H9 (cell line): ENCODE results near the gene TRMT2A. TPM values are rescaled to one million over a fixed set of nuclear protein-coding genes. Genes with fewer than 3 reads are reported as not detected.

ENCODE experiments used
- DNase-seq: peaks from one replicate; pipeline ENCODE4 v3.0.0-alpha.2; 2017
- H2AFZ ChIP-seq: one replicate; pipeline ENCODE4 v1.6.1; 2013; ENCODE audit warnings: mild to moderate bottlenecking, low read length, control low read depth, moderate library complexity
- H2AK5ac ChIP-seq: 2 replicates; pipeline ENCODE4 v1.6.1; 2013; ENCODE audit warnings: low read length, control low read depth, mixed read lengths; ENCODE audit not compliant: insufficient read length
- H2BK120ac ChIP-seq: one replicate; pipeline ENCODE4 v1.6.1; 2013; ENCODE audit warnings: low read depth, mild to moderate bottlenecking, low read length, control low read depth, inconsistent platforms; ENCODE audit not compliant: poor library complexity, severe bottlenecking
- H2BK12ac ChIP-seq: 2 replicates; pipeline ENCODE4 v1.6.1; 2013; ENCODE audit warnings: low read length, control low read depth, mixed read lengths, low read depth; ENCODE audit not compliant: insufficient read length
- H2BK15ac ChIP-seq: 2 replicates; pipeline ENCODE4 v1.6.1; 2013; ENCODE audit warnings: low read depth, low read length, control low read depth
- H2BK20ac ChIP-seq: one replicate; pipeline ENCODE4 v1.6.1; 2013; ENCODE audit warnings: low read depth, mild to moderate bottlenecking, low read length, control low read depth, inconsistent platforms; ENCODE audit not compliant: poor library complexity, severe bottlenecking
- H2BK5ac ChIP-seq: 2 replicates; pipeline ENCODE4 v1.6.1; 2013; ENCODE audit warnings: low read length, control low read depth, mixed read lengths; ENCODE audit not compliant: insufficient read length
- H3K14ac ChIP-seq: 2 replicates; pipeline ENCODE4 v1.6.1; 2013; ENCODE audit warnings: low read length, control low read depth; ENCODE audit not compliant: insufficient read depth
- H3K18ac ChIP-seq: 2 replicates; pipeline ENCODE4 v1.6.1; 2013; ENCODE audit warnings: low read depth, mild to moderate bottlenecking, mixed read lengths, low read length, control low read depth; ENCODE audit not compliant: insufficient read length
- H3K23ac ChIP-seq: 2 replicates; pipeline ENCODE4 v1.6.1; 2013; ENCODE audit warnings: low read length, control low read depth, mixed read lengths, low read depth; ENCODE audit not compliant: insufficient read length
- H3K23me2 ChIP-seq: 2 replicates; pipeline ENCODE4 v1.6.1; 2013; ENCODE audit warnings: low read depth, mild to moderate bottlenecking, mixed read lengths, low read length, control low read depth; ENCODE audit not compliant: insufficient read length, poor library complexity, severe bottlenecking
- H3K27ac ChIP-seq: 2 replicates; pipeline ENCODE4 v1.5.1; 2013; ENCODE audit warnings: low read length, control low read depth, mixed read lengths, low read depth; ENCODE audit not compliant: insufficient read length
- H3K27me3 ChIP-seq: 2 replicates; pipeline ENCODE4 v1.6.1; 2013; ENCODE audit warnings: low read length, control low read depth, inconsistent platforms; ENCODE audit not compliant: insufficient read depth
- H3K4ac ChIP-seq: 2 replicates; pipeline ENCODE4 v1.6.1; 2013; ENCODE audit warnings: low read depth, mild to moderate bottlenecking, control low read depth, inconsistent platforms, low read length, moderate library complexity
- H3K4me1 ChIP-seq: 2 replicates; pipeline ENCODE4 v1.6.1; 2013; ENCODE audit warnings: low read length, control low read depth, inconsistent platforms; ENCODE audit not compliant: insufficient read depth
- H3K4me2 ChIP-seq: 2 replicates; pipeline ENCODE4 v1.6.1; 2013; ENCODE audit warnings: low read length, control low read depth, mixed read lengths; ENCODE audit not compliant: insufficient read length, insufficient read depth
- H3K56ac ChIP-seq: 2 replicates; pipeline ENCODE4 v1.6.1; 2013; ENCODE audit warnings: low read depth, mild to moderate bottlenecking, mixed read lengths, low read length, control low read depth; ENCODE audit not compliant: insufficient read length
- H3K79me1 ChIP-seq: 2 replicates; pipeline ENCODE4 v1.6.1; 2013; ENCODE audit warnings: low read depth, mild to moderate bottlenecking, moderate library complexity, low read length, control low read depth, inconsistent platforms; ENCODE audit not compliant: insufficient read depth, poor library complexity, severe bottlenecking
- H3K79me2 ChIP-seq: 2 replicates; pipeline ENCODE4 v1.6.1; 2013; ENCODE audit warnings: low read length, control low read depth, inconsistent platforms; ENCODE audit not compliant: insufficient read depth
- H3K9ac ChIP-seq: 2 replicates; pipeline ENCODE4 v1.6.1; 2013; ENCODE audit warnings: low read length, control low read depth, mixed read lengths; ENCODE audit not compliant: insufficient read length; ENCODE audit errors: extremely low read depth
- H3K9me3 ChIP-seq: one replicate; pipeline ENCODE4 v1.6.1; 2013; ENCODE audit warnings: low read depth, low read length, inconsistent platforms; ENCODE audit not compliant: control insufficient read depth
- H3T11ph ChIP-seq: one replicate; pipeline ENCODE4 v1.6.1; 2013; ENCODE audit warnings: mild to moderate bottlenecking, low read length, control low read depth, inconsistent platforms
- H4K20me1 ChIP-seq: one replicate; pipeline ENCODE4 v1.6.1; 2013; ENCODE audit not compliant: control insufficient read depth, insufficient read length, insufficient read depth
- H4K5ac ChIP-seq: 2 replicates; pipeline ENCODE4 v1.6.1; 2013; ENCODE audit warnings: low read depth, mild to moderate bottlenecking, mixed read lengths, low read length, control low read depth; ENCODE audit not compliant: insufficient read length
- H4K8ac ChIP-seq: replicated peaks from 2 replicates; pipeline ENCODE4 v1.6.1; 2013; ENCODE audit warnings: low read length, control low read depth, mixed read lengths, low read depth; ENCODE audit not compliant: insufficient read length
- H4K91ac ChIP-seq: 2 replicates; pipeline ENCODE4 v1.6.1; 2013; ENCODE audit warnings: low read depth, mild to moderate bottlenecking, moderate library complexity, mixed read lengths, low read length, control low read depth; ENCODE audit not compliant: insufficient read length
- H3K27ac Mint-ChIP-seq, 3 experiments: 2 replicates in 2 of 3; 3 replicates in 1 of 3; pipeline ENCODE4 v1.8.0; 2020 to 2021; ENCODE audit warnings: mixed read lengths in 3 of 3, mild to moderate bottlenecking in 1 of 3, moderate library complexity in 1 of 3
- H3K27me3 Mint-ChIP-seq: 2 replicates; pipeline ENCODE4 v1.8.0; 2021; ENCODE audit warnings: low read depth, mild to moderate bottlenecking, moderate library complexity, mixed read lengths
- H3K36me3 Mint-ChIP-seq, 3 experiments: 2 replicates in 2 of 3; 3 replicates in 1 of 3; pipeline ENCODE4 v1.8.0; 2020 to 2021; ENCODE audit warnings: low read depth in 3 of 3, mixed read lengths in 3 of 3; ENCODE audit not compliant: insufficient read depth in 1 of 3
- H3K4me1 Mint-ChIP-seq, 2 experiments: 2 replicates each; pipeline ENCODE4 v1.8.0; 2020; ENCODE audit warnings: mixed read lengths in 2 of 2
- H3K4me3 Mint-ChIP-seq, 2 experiments: 2 replicates in 1 of 2; 3 replicates in 1 of 2; pipeline ENCODE4 v1.8.0; 2020 to 2021; ENCODE audit warnings: mild to moderate bottlenecking in 2 of 2, mixed read lengths in 2 of 2, moderate library complexity in 1 of 2
- H3K9me3 Mint-ChIP-seq, 2 experiments: 2 replicates in 1 of 2; 3 replicates in 1 of 2; pipeline ENCODE4 v1.8.0; 2020; ENCODE audit warnings: mild to moderate bottlenecking in 2 of 2, mixed read lengths in 2 of 2, moderate library complexity in 1 of 2
- CTCF ChIP-seq: fragments of 200-600 bp; sonication (generic); conservative IDR thresholded peaks from 3 replicates; pipeline ENCODE4 v1.8.0; 2021; ENCODE audit warnings: antibody characterized with exemption, mild to moderate bottlenecking
- WGBS: extraction: QIAGEN DNeasy Blood & Tissue Kit; methylation state at CpG from one replicate; pipeline ENCODE4 v1.1.7; 2013; ENCODE audit warnings: missing lambda C conversion rate, low lambda C conversion rate, mixed read lengths; ENCODE audit not compliant: insufficient read length; ENCODE audit errors: extremely low coverage; 5-methylcytosine and 5-hydroxymethylcytosine counted together
- total RNA-seq: library from RNA; stranded (reverse); gene quantifications from 2 replicates; pipeline ENCODE4 v1.2.1, GENCODE V29; 2021

TRMT2A gene
- total RNA-seq, 1 experiment from 2014 or later, result 58.2 TPM

DNA sequence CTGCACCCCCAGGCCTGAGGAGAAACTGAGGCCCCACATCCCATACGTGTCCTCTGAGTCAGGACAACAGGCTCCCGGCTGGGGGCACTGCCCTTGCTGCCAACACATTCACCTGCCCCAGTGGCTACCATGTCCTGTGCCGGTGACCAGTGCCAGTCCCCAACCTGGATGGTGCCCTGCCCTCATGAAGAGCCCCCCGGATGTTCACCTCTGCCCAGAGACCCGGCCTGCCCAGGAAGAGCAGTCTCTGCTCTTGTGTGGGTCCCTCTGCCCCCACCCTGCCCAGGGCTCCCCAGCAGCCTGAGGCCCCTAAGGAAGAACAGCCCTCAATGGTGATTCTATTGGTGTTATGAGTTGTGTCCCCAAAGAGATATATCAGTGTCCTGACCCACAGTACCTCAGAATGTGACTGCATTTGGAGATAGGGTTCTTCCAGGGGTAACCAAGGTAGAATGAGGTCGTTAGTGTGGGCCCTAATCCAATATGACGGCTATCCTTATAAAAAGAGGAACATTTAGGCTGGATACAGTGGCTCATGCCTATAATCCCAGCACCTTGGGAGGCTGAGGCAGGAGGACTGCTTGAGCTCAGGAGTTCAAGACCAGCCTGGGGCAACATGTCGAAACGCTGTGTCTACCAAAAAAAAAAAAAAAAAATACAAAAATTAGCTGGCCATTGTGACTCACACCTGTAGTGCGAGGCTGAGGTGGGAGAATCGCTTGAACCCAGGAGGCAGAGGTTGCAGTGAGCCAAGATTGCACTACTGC lies 50.2 kb downstream of the TRMT2A start:
- H3K79me1 ChIP-seq, result no peaks in the 10 kb centered on the region
- H3K18ac ChIP-seq, result no peak overlapping the region
- Mint-ChIP-seq H3K4me1 (no peaks in the 10 kb centered on the region), H3K27ac (no peak overlapping the region), H3K27me3 (peaks cover 26% of the 10 kb centered on the region), H3K4me3 (no peak overlapping the region), H3K9me3 (no peaks in the 10 kb centered on the region), H3K36me3 (peaks cover 0 to 3% (median 2%) of the 10 kb centered on the region in 3 experiments; a peak in 2 of 7 replicates)
- no peak overlapping the region; the same call in 1 of the 2 replicates for H3K14ac ChIP-seq
- no peak overlapping the region for H3K27ac ChIP-seq
- WGBS, result no CpG with 5 or more reads among the region's 11 CpGs
- no peak overlapping the region for H2AK5ac ChIP-seq
- H2BK5ac ChIP-seq, result no peak overlapping the region
- no peak overlapping the region for H3T11ph ChIP-seq
- H2BK12ac ChIP-seq, result no peak overlapping the region
- no peak for TF ChIP-seq CTCF
- no peaks in the 10 kb centered on the region for H3K4me1 ChIP-seq
- no peak overlapping the region for H4K5ac ChIP-seq
- H3K23me2 ChIP-seq, result no peaks in the 10 kb centered on the region
- no peak overlapping the region for H3K4me2 ChIP-seq
- H3K4ac ChIP-seq, result no peak overlapping the region
- H4K8ac ChIP-seq, result no peak overlapping the region
- no peaks in the 10 kb centered on the region; the same call in 1 of the 2 replicates for H3K27me3 ChIP-seq
- no peak overlapping the region for H3K56ac ChIP-seq
- H3K9ac ChIP-seq, result no peak overlapping the region
- no peak for DNase-seq
- H3K23ac ChIP-seq, result no peak overlapping the region
- no peak overlapping the region for H2BK15ac ChIP-seq
- H3K79me2 ChIP-seq, result no peaks in the 10 kb centered on the region
- H3K9me3 ChIP-seq, result no peaks in the 10 kb centered on the region
- no peak overlapping the region for H2BK20ac ChIP-seq
- no peak overlapping the region for H2AFZ ChIP-seq
- no peak overlapping the region for H2BK120ac ChIP-seq
- no peaks in the 10 kb centered on the region for H4K20me1 ChIP-seq
- H4K91ac ChIP-seq, result no peak overlapping the region
